CD14-positive monocyte (primary cell): Measurements from ENCODE around the gene EIPR1. TPM values are rescaled to one million over a fixed set of nuclear protein-coding genes. Genes with fewer than 3 reads are reported as not detected.

Experiments used
- DNase-seq, 3 donors: peaks; one replicate each; pipeline ENCODE4 v3.0.0-alpha.2; 2011 to 2022
- H2AFZ ChIP-seq: 2 replicates; pipeline ENCODE4 v1.6.0; 2012; ENCODE audit warnings: mild to moderate bottlenecking, low read depth, low read length, inconsistent platforms; ENCODE audit not compliant: insufficient read depth, poor library complexity, severe bottlenecking
- H3K27ac ChIP-seq, 2 donors: 1 replicate in 1 of 2; 2 replicates in 1 of 2; pipeline ENCODE4 v1.5.1; 2012 to 2013; ENCODE audit warnings: low read length in 2 of 2, control low read depth in 1 of 2, inconsistent platforms in 1 of 2, low read depth in 1 of 2, mild to moderate bottlenecking in 1 of 2
- H3K27me3 ChIP-seq, 2 donors: one replicate each; pipeline versions ENCODE4 v1.6.0 to v1.6.1; 2011 to 2013; ENCODE audit warnings: low read length in 2 of 2; ENCODE audit not compliant: control insufficient read depth in 2 of 2, insufficient read depth in 2 of 2
- H3K36me3 ChIP-seq, 2 donors: replicated peaks in 1 of 2; 1 replicate in 1 of 2; 2 replicates in 1 of 2; pipeline versions ENCODE4 v1.5.1 to v1.6.1; 2012 to 2013; ENCODE audit warnings: low read length in 2 of 2, control low read depth in 1 of 2, inconsistent platforms in 1 of 2, mild to moderate bottlenecking in 1 of 2; ENCODE audit not compliant: insufficient read depth in 2 of 2, control insufficient read depth in 1 of 2
- H3K4me1 ChIP-seq, 2 donors: 1 replicate in 1 of 2; 2 replicates in 1 of 2; pipeline versions ENCODE4 v1.5.1 to v1.6.1; 2012 to 2013; ENCODE audit warnings: low read length in 2 of 2, control low read depth in 1 of 2, inconsistent platforms in 1 of 2, mild to moderate bottlenecking in 1 of 2, moderate library complexity in 1 of 2; ENCODE audit not compliant: insufficient read depth in 2 of 2, control insufficient read depth in 1 of 2
- H3K4me2 ChIP-seq: replicated peaks from 2 replicates; pipeline ENCODE3; 2012; ENCODE audit warnings: low read length, moderate library complexity, mild to moderate bottlenecking; ENCODE audit not compliant: poor library complexity, severe bottlenecking; ENCODE audit errors: extremely low read depth
- H3K4me3 ChIP-seq, 3 experiments: fragments of 200-600 bp in 1 of 3; sonication (generic) in 1 of 3; replicated peaks in 1 of 3; 1 replicate in 2 of 3; 2 replicates in 1 of 3; pipeline ENCODE4 v1.5.1; 2011 to 2013; ENCODE audit warnings: low read length in 3 of 3, mild to moderate bottlenecking in 3 of 3, control low read depth in 2 of 3, low read depth in 2 of 3, inconsistent platforms in 1 of 3, moderate library complexity in 1 of 3
- H3K79me2 ChIP-seq: 2 replicates; pipeline ENCODE4 v1.6.0; 2012; ENCODE audit warnings: mild to moderate bottlenecking, control low read depth, inconsistent platforms, low read length, moderate library complexity; ENCODE audit not compliant: insufficient read depth
- H3K9ac ChIP-seq: 2 replicates; pipeline ENCODE4 v1.6.0; 2017; ENCODE audit warnings: low read length, mild to moderate bottlenecking; ENCODE audit not compliant: insufficient read depth, poor library complexity, severe bottlenecking
- H3K9me3 ChIP-seq, 2 donors: replicated peaks in 1 of 2; 1 replicate in 1 of 2; 2 replicates in 1 of 2; pipeline versions ENCODE4 v1.5.1 to v1.6.1; 2012 to 2013; ENCODE audit warnings: low read length in 2 of 2, control low read depth in 1 of 2; ENCODE audit not compliant: control insufficient read depth in 1 of 2, insufficient read depth in 1 of 2
- H4K20me1 ChIP-seq: 2 replicates; pipeline ENCODE4 v1.6.0; 2012; ENCODE audit warnings: mild to moderate bottlenecking, low read length, control low read depth, moderate library complexity; ENCODE audit not compliant: insufficient read depth
- H3K27ac Mint-ChIP-seq, 7 donors: one replicate each; pipeline ENCODE4 v1.8.0; 2020; ENCODE audit warnings: mild to moderate bottlenecking in 7 of 7, mixed read lengths in 7 of 7, moderate library complexity in 6 of 7, inconsistent platforms in 2 of 7
- H3K27me3 Mint-ChIP-seq, 3 donors: one replicate each; pipeline ENCODE4 v1.8.0; 2021 to 2022; ENCODE audit warnings: low read depth in 3 of 3, mild to moderate bottlenecking in 3 of 3, mixed read lengths in 3 of 3, moderate library complexity in 3 of 3, inconsistent platforms in 1 of 3
- H3K36me3 Mint-ChIP-seq, 2 donors: one replicate each; pipeline ENCODE4 v1.8.0; 2020; ENCODE audit warnings: mixed read lengths in 2 of 2, inconsistent platforms in 1 of 2, mild to moderate bottlenecking in 1 of 2
- H3K4me1 Mint-ChIP-seq: one replicate; pipeline ENCODE4 v1.8.0; 2020; ENCODE audit warnings: mild to moderate bottlenecking, mixed read lengths
- H3K4me3 Mint-ChIP-seq, 2 donors: one replicate each; pipeline ENCODE4 v1.8.0; 2020; ENCODE audit warnings: mild to moderate bottlenecking in 2 of 2, mixed read lengths in 2 of 2, moderate library complexity in 1 of 2
- H3K9me3 Mint-ChIP-seq, 7 donors: one replicate each; pipeline ENCODE4 v1.8.0; 2020 to 2022; ENCODE audit warnings: mixed read lengths in 7 of 7, mild to moderate bottlenecking in 6 of 7, moderate library complexity in 6 of 7, inconsistent platforms in 2 of 7
- WGBS: methylation state at CpG from one replicate; pipeline ENCODE4 v1.1.5; 2013; ENCODE audit warnings: missing lambda C conversion rate; ENCODE audit not compliant: insufficient coverage; 5-methylcytosine and 5-hydroxymethylcytosine counted together
- intact Hi-C, 2 donors: fragments of 100-400 bp; cut with micrococcal nuclease; formaldehyde crosslinking; loops; one replicate each; pipeline versions ENCODE4 v1.15.0 to v1.15.1; 2023
- polyA plus RNA-seq, 3 donors: library from polyadenylated mRNA; depleted of rRNA in 1 of 3; unstranded in 2 of 3; stranded (reverse) in 1 of 3; fragments of 300-500 nt in 2 of 3; fragments of >200 nt in 1 of 3; fragmentation: Illumina TruSeq in 2 of 3; gene quantifications; 1 replicate in 2 of 3; 2 replicates in 1 of 3; pipeline ENCODE4 v1.2.3, GENCODE V29; 2012 to 2021
- TF ChIP-seq, protein P1 (sequence below): fragments of 200-600 bp; IDR thresholded peaks from one replicate; pipeline ENCODE4 v1.8.0; 2022; ENCODE audit warnings: antibody characterized with exemption, mild to moderate bottlenecking

Gene EIPR1
- polyA plus RNA-seq, 3 donors = 19.0 to 22.4 (median 20.8) TPM

DNA sequence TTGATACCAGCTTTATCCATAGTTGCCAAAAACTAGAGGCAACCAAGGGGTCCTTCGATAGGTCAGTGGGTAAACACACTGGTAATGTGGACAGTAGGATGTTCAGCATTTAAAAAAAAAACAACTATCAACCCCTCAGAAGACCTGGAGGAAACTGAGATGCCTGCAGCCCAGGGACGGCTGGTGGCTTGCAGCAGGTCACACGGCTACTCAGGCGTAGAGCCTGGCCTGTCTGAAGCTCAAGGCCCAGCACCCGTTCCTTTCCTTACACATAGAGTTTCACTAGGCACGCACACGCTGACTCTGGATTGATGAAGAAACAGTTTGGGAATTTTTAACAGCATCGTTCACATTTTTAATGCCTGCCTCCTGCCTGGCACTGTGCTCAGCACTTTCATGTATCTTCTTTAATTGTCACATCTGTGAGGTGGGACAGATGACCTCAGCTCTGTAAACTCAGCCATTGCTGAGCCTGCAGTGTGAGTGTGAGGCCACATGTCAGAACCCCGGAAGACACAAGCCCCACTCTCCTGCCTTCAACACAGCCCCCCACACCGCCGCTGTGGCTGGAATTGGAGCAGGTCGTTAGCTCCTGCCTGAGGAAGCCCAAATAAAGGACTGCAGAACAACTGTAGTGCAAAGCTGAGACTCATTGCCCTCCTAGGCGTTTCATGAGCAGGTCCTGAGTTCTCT, 42.6 kb upstream of the EIPR1 start:
- Histone ChIP-seq H3K9me3 (no peaks in the 10 kb centered on the region), H3K27ac (no peak overlapping the region), H3K4me3 (no peak overlapping the region), H3K9ac (no peak overlapping the region), H4K20me1 (peaks cover 21% of the 10 kb centered on the region), H3K36me3 (peaks cover 57 to 82% of the 10 kb centered on the region in 2 donors), H3K79me2 (peaks cover 4% of the 10 kb centered on the region), H3K27me3 (no peaks in the 10 kb centered on the region), H2AFZ (no peak overlapping the region), H3K4me2 (no peak overlapping the region), H3K4me1 (no peaks in the 10 kb centered on the region)
- TF ChIP-seq, protein P1, sequence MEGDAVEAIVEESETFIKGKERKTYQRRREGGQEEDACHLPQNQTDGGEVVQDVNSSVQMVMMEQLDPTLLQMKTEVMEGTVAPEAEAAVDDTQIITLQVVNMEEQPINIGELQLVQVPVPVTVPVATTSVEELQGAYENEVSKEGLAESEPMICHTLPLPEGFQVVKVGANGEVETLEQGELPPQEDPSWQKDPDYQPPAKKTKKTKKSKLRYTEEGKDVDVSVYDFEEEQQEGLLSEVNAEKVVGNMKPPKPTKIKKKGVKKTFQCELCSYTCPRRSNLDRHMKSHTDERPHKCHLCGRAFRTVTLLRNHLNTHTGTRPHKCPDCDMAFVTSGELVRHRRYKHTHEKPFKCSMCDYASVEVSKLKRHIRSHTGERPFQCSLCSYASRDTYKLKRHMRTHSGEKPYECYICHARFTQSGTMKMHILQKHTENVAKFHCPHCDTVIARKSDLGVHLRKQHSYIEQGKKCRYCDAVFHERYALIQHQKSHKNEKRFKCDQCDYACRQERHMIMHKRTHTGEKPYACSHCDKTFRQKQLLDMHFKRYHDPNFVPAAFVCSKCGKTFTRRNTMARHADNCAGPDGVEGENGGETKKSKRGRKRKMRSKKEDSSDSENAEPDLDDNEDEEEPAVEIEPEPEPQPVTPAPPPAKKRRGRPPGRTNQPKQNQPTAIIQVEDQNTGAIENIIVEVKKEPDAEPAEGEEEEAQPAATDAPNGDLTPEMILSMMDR = no peak
- H3K36me3 Mint-ChIP-seq = peaks cover 75 to 92% of the 10 kb centered on the region in 2 donors
- no peak for DNase-seq
- H3K27me3 Mint-ChIP-seq = no peaks in the 10 kb centered on the region
- H3K27ac Mint-ChIP-seq = peak overlapping the region in 3 of 7 donors; percentile 7 to 77 (median 19)
- H3K4me1 Mint-ChIP-seq = no peaks in the 10 kb centered on the region
- no peak overlapping the region for H3K4me3 Mint-ChIP-seq
- WGBS = 94% methylated on average over 8 of the region's 13 CpGs
- peaks cover 0 to 3% (median 0%) of the 10 kb centered on the region in 7 donors for H3K9me3 Mint-ChIP-seq
- intact Hi-C loops = no loop called here

DNA sequence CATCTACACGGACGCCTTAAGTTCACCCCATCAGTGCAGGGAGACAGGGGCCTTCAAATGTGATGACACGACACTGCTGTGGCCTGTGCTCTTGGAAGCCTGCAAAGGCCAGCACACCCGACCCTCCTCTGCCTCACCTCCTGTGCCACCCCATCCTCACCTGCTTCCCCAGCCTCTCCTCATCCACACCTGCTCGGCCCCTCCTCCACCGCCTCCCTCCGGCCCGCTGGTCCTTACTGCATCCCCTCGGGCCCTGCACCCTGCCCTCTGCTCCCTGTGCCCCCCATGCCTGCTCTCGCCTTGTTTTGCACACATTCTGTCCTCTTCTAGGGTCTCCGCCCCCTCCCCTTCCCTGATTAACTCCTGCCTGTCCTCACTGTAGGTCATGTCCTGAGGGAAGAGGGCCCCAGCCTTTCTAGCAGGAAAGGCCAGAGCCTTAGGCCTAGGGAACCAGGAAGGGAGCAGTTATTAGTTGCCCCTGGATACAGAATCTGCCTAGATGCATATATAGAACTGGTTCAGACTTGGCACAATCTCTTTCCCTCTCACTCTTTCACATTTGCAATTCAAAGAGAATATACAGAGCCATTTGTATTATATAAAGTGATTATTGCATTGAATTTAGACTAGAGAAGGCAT, 41.3 kb upstream of the EIPR1 start:
- Histone ChIP-seq H3K9me3 (no peaks in the 10 kb centered on the region), H3K27ac (no peak overlapping the region), H3K4me1 (no peaks in the 10 kb centered on the region), H3K4me3 (no peak overlapping the region), H2AFZ (no peak overlapping the region), H3K9ac (no peak overlapping the region), H4K20me1 (peaks cover 26% of the 10 kb centered on the region), H3K27me3 (no peaks in the 10 kb centered on the region), H3K4me2 (no peak overlapping the region), H3K36me3 (peaks cover 58 to 82% of the 10 kb centered on the region in 2 donors), H3K79me2 (peaks cover 4% of the 10 kb centered on the region)
- H3K36me3 Mint-ChIP-seq = peaks cover 73 to 92% of the 10 kb centered on the region in 2 donors
- TF ChIP-seq, protein P1 = no peak
- no peak overlapping the region for H3K4me3 Mint-ChIP-seq
- H3K9me3 Mint-ChIP-seq = peaks cover 0 to 2% (median 0%) of the 10 kb centered on the region in 7 donors
- H3K27me3 Mint-ChIP-seq = no peaks in the 10 kb centered on the region
- 90% methylated on average over 7 of the region's 11 CpGs for WGBS
- intact Hi-C loops = no loop called here
- H3K27ac Mint-ChIP-seq = peak overlapping the region in 2 of 7 donors; percentile 27 to 56
- no peak for DNase-seq
- H3K4me1 Mint-ChIP-seq = no peaks in the 10 kb centered on the region
